Prostate gland (tissue), 2 donors: Measurements from ENCODE around the gene TGFBRAP1.

ENCODE experiments used
- POLR2A ChIP-seq: fragments of 450-650 bp; IDR thresholded peaks from one replicate; pipeline ENCODE4 v1.6.1; 2016; ENCODE audit warnings: antibody characterized with exemption, mild to moderate bottlenecking
- TF ChIP-seq, protein P1 (sequence below), 4 experiments: fragments of 200-600 bp in 2 of 4; fragments of 450-650 bp in 2 of 4; sonication (generic) in 2 of 4; IDR thresholded peaks; 1 replicate in 3 of 4; 2 replicates in 1 of 4; pipeline ENCODE4 v1.5.1; 2016 to 2019; ENCODE audit warnings: antibody characterized with exemption in 4 of 4, mild to moderate bottlenecking in 2 of 4, moderate library complexity in 2 of 4

GRCh38 chr2:105378276-105378840 is 48.8 kb upstream of the TGFBRAP1 start:
- no peak for TF ChIP-seq POLR2A
- TF ChIP-seq, protein P1, sequence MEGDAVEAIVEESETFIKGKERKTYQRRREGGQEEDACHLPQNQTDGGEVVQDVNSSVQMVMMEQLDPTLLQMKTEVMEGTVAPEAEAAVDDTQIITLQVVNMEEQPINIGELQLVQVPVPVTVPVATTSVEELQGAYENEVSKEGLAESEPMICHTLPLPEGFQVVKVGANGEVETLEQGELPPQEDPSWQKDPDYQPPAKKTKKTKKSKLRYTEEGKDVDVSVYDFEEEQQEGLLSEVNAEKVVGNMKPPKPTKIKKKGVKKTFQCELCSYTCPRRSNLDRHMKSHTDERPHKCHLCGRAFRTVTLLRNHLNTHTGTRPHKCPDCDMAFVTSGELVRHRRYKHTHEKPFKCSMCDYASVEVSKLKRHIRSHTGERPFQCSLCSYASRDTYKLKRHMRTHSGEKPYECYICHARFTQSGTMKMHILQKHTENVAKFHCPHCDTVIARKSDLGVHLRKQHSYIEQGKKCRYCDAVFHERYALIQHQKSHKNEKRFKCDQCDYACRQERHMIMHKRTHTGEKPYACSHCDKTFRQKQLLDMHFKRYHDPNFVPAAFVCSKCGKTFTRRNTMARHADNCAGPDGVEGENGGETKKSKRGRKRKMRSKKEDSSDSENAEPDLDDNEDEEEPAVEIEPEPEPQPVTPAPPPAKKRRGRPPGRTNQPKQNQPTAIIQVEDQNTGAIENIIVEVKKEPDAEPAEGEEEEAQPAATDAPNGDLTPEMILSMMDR (IDR thresholded peaks at IDR 0.05) = no peak
